T-helper 9 cell (primary cell): ENCODE data around the gene RIC8B.

Source experiments
- DNase-seq: peaks from one replicate; pipeline ENCODE4 v3.0.0-alpha.2; 2020

Gene RIC8B

DNA sequence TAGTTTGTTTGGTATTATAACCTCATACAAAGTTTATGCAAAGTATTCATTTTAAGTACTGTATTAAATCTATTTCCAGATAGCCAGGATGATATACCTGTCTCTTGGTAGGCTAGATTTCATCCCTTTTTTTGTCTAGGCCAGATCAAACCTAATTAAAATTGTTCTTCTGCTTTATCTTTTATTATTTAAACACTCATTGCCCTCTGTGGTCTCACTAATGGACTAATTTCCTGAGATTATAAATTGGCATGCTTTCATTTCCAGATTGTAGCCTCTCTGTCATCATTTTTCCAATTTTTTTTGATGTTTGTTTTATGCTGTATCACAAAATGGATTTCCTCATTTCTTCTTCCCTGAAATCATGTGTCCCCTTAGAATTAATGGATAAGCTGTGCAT lies 95.6 kb downstream of the RIC8B start:
- DNase-seq, result no peak

DNA sequence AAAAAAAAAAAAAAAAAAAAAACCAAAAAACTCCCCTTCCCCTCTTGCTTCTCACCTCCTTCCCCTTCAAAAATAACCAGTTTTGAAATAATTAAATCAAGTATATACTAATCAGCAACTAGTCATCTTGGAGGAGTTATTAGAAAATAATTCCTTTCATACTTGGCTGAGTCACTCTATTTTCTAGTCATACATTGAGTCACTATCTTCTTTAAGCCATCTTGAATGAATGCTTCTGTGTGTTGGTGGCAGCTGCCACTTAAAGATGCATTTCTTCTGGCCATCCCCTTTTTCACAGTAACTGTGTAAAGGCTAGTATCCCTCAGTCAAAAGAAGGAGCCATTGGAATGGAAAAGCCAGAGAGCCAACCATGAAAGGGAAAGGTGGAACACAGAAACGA lies 97.0 kb downstream of the RIC8B start:
- no peak for DNase-seq

GRCh38 chr12:106873983-106874382 lies 99.5 kb downstream of the RIC8B start:
- no peak for DNase-seq

GRCh38 chr12:106878804-106879203 lies 104.3 kb downstream of the RIC8B start:
- DNase-seq, result no peak

DNA sequence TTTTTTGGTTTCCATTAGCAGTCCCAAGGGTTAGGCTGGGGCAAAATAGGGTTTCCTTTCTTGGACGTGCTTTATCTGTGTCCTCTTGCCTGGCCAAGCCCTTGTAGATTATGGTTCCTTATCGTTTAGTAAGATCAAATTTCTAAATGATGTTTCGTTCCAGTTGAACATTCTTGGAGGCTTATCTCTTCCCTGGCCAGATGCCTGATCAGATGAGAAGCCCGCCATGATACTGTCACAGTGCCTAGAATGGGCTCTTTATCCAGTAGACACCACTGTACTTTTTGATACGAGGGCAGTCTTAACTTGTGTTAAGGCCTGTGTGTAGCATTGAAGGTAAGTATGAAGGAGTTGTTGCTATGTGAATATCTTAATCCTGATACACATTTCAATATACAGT lies 105.1 kb downstream of the RIC8B start:
- DNase-seq, result no peak

GRCh38 chr12:106883426-106883825 lies 108.9 kb downstream of the RIC8B start:
- no peak for DNase-seq

DNA sequence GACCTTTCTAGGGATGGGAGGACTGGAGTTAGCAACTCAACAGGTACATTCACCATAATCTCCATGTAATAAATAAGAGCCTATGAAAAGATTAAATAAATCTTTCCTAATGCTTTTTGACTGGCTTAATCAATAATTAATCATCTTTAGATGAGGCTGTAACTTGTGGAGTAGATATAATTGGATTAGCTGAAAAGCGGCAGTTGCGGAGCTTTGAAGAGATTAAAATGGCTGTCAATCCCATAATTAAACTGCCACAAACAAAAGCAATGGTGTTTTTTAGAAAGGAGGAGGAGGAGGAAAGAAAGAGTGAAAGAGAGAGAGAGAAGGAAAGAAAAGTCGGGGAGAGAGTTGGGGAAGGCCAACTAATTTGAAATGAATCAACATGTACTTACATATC lies 110.5 kb downstream of the RIC8B start:
- DNase-seq, result no peak

- no peak for DNase-seq
Observed at GRCh38 chr12:106885541-106886249, 111.2 kb downstream of the RIC8B start.

GRCh38 chr12:106886932-106887331 lies 112.5 kb downstream of the RIC8B start:
- DNase-seq, result no peak

DNA sequence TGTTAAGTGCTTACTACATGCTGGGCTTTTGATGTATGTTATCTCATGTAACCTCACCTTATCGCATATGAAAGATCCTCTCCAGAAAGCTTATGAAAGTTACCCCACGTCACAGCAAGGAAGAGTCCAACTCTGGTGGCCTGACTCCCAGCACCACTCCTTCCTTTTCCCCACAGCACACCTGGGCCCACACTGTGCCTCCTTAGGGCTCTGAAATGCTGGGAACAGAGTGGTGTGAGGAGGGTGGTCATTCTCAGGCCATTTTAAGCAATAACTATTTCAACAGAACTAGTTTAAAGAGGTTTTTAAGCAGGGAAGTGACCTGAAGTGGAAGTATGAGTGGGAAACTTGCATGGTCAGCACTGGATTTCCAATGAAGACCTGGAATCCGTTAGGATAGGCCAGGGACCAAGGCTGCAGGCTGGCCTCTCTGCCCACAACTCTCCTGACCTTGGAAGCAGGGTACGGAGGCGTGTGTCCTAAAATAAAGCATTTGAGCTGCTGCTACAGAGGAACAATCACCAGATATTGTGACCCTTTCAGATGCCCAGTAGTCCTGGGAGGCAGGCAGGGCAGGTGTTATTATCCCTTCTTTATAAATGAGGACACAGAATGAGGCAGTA lies 114.0 kb downstream of the RIC8B start:
- no peak for DNase-seq

DNA sequence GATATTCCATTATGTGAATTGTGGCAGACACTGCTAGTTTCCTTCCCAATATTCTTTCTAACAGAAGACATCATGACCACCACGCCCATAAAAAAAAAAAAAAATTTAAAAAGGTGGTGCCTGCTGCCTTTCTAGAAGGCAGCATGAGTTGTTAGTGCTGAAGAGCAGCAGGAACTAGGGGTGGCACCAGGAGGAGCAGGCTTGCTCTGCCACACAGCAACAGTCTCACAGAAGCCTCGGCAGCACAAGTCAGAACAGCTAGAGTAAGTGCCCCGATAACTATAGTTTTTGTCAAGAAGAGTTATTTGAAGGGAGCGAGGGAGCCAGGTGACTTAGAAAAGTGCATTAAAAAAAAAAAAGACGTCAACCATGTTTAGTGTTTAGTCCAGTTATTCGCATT lies 114.8 kb downstream of the RIC8B start:
- no peak for DNase-seq

GRCh38 chr12:106889950-106890626 lies 115.6 kb downstream of the RIC8B start:
- DNase-seq, result no peak

- no peak for DNase-seq
Observed at GRCh38 chr12:106892075-106892474, 117.6 kb downstream of the RIC8B start.

GRCh38 chr12:106893451-106893850 lies 119.0 kb downstream of the RIC8B start:
- DNase-seq, result no peak

GRCh38 chr12:106894774-106895173 lies 120.3 kb downstream of the RIC8B start:
- no peak for DNase-seq

GRCh38 chr12:106896603-106897002 lies 122.1 kb downstream of the RIC8B start:
- no peak for DNase-seq

- DNase-seq, result no peak
Observed at GRCh38 chr12:106897082-106897481, 122.6 kb downstream of the RIC8B start.

GRCh38 chr12:106897981-106898901 lies 123.8 kb downstream of the RIC8B start:
- no peak for DNase-seq

GRCh38 chr12:106900554-106900953 lies 126.1 kb downstream of the RIC8B start:
- no peak for DNase-seq

- no peak for DNase-seq
Observed at GRCh38 chr12:106901276-106901675, 126.8 kb downstream of the RIC8B start.

DNA sequence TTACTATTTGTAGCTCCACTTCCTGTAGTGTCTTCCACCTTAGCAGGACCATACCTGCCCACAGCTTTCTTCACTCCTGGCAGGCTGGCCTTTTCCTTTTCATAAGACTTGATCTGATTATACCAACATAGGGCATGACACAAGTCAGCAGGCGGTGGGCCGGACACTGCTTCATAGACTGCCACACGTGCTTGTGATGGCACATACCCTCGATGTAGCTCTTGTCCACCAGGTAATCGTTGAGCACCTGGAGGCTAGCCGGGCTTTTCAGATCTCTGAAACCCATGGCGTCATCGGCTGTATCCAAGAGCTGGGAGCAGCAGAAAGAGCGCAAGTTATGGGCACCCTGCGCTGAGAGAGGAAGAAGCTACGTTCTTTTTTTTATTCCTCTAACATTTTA lies 127.6 kb downstream of the RIC8B start:
- no peak for DNase-seq

DNA sequence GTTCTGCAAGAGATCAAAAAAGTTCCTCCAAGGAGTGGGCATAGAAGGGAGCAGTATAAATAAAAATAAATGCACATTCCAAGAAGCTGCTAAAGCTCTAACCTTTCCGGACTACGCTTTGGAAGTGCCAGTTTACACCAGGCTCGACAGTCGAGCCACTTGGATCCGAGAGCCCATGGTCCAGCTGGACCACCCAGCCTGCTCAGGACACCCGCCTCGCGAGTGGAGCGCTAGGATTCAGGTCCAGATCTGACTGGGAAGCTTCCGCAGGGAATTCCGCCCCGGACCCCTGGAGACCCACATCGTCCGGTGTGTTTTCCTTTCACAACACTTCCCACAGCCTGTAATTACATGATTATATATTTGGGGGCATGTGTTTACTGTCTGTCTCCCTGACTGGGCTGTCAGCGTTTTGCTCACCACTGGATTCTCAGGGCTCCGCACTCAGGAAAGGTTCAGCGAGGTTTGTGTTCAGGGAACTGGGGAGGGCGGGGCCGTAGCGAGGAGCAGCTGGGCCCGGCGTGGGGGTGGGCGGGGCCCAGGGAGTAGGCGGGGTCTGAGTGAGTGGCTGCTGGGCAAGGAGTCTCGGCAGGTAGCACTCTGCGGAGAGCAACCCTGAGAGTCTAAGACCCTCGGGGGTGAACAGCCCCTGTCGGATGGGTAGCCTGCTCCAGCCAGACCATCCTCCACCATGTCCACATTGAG lies 128.9 kb downstream of the RIC8B start:
- peak; percentile 65 for DNase-seq
